ENCODE measurements around the gene MUCL3.
"Not testable (repeated sequence)": the region's sequence is repeated elsewhere in the genome, so short reads cannot be mapped to it uniquely, and the experiment has no call there.

Gene MUCL3

DNA sequence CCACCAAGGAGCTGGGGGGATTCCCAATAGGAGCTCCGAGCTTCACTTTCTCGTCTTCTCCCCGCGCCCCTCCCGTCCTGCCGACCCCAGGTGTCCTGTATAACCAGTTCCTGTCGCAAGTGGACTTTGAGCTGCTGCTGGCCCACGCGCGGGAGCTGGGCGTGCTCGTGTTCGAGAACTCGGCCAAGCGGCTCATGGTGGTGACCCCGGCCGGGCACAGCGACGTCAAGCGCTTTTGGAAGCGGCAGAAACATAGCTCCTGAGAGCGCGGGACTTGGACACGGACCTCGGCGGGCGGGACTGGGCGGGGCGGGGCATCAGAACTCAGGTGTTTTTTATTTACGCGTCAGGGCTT lies 27.1 kb upstream of the MUCL3 start:
- no peak for DNase-seq (ENCODE audit: low spot score)

DNA sequence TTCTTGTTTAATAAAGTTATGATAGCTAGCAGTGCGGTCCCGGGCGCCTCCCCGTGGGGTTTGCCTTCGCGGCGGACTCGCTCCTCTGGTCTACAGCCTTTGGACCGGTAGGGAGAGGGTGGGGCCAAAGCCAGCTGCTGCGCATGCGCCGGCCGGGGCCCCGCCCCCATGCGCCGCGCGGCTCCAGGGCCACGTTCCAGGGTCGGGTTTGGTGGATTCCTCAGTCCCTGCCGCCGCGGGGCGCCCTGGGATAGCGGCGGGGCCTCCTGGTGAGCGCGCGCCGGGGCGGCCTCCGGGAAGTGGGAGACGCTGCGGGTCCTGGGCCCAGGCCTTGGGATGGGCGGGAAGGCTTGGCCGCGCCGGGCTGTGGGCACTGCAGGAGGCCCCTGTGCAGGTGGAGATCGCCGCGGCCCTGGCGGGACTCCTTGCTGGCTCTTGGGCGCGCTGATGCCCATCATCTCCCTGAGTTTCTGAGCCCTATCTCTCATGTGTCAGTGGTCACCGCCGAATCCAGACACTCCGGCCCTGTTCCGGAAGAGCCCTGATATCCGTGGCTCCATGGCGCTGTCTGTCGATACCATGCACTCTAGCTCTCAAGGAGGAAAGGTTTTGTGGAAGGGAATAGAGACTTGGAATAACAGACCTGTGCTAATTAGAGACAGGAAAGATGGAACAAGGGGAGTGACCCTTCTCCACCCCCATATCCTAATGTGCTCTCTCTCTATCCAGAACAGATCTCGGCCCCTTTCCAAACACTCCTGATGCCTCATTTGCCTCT lies 26.5 kb upstream of the MUCL3 start, which contains the start of gene VARS2:
Gene VARS2, plus strand, starts transcription at position 163 of the 778 bp plus-strand sequence. Its CDS starts 599 bp downstream, at position 762.
- DNase-seq (ENCODE audit: low spot score) = peak; percentile 95

DNA sequence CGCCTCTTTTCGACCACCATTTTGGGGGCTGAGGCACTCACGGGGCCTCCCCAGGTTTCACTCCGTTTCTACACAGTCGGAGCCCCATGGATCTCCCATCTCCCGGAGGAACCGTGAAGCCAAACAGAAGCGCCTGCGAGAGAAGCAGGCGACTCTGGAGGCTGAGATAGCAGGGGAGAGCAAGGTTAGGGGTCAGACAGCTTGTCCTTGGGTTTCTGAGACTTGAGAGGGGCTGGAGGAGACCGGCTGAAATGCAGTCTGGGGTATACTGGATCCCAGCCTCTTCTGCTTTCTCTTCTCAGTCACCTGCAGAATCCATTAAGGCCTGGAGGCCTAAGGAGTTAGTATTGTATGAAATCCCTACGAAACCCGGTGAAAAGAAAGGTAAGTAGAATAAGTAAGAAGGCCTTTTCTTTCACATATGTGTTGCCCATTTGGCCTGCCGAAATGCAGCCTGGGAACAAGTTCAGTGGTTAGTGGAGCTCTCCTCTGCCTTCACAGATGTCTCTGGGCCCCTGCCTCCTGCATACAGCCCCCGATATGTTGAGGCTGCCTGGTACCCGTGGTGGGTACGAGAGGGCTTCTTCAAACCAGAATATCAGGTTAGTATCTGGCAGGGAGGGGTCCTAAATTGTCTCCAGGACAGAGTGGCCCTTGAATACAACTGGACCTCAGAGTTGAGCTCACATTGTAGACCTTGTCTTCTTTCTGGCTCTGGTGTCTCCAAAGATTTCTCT lies 25.8 kb upstream of the MUCL3 start:
- DNase-seq (ENCODE audit: low spot score) = peak; percentile 25

DNA sequence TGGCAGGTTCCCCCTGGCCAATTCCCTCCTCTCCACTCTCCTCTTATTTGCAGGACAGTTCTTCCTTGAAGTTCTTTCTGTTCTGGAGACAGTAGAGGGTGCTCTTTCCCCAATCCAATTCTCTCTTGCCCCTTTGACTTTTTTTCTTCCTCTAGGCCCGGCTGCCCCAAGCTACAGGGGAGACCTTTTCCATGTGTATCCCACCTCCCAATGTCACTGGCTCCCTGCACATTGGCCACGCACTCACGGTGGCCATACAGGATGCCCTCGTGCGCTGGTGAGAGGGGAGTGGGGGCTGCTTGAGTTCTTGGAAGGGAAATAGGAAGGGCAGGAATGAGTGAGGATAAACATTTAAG lies 25.2 kb upstream of the MUCL3 start:
- DNase-seq (ENCODE audit: low spot score) = peak; percentile 83

DNA sequence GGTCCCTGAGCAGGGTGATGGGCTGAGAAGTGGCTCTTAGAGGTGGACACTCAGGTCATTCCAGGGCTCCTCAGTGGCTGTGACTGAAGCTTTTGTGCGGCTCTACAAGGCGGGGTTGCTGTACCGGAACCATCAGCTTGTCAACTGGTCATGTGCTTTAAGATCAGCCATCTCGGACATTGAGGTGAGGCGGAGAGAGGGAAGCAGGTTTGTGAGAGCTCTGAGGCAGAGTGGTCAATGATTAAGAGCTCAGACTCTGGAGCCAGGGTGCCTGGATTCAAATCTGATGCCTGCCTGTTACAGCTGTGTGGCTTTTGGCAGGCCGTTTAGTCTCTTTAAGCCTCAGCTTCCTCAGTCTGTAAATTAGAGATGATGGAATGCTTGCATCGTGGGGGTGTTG lies 23.7 kb upstream of the MUCL3 start:
- DNase-seq (ENCODE audit: low spot score) = peak; percentile 84

DNA sequence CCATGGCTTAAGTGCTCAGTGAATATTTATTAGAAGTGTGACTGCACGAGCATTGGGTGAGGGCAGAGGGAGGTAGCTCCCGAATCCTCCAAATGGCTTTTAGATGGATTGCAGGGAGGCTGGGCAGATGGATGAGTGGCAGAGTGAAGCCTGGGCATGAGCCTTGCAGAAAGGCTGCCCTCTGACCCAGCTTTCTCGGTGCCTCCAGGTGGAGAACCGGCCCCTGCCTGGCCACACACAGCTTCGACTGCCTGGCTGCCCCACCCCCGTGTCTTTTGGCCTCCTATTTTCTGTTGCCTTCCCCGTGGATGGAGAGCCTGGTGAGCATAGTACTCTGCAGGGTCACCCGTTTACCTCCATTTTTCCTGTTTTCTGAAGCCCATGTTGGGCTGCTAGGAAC lies 23.3 kb upstream of the MUCL3 start:
- DNase-seq (ENCODE audit: low spot score) = no peak

DNA sequence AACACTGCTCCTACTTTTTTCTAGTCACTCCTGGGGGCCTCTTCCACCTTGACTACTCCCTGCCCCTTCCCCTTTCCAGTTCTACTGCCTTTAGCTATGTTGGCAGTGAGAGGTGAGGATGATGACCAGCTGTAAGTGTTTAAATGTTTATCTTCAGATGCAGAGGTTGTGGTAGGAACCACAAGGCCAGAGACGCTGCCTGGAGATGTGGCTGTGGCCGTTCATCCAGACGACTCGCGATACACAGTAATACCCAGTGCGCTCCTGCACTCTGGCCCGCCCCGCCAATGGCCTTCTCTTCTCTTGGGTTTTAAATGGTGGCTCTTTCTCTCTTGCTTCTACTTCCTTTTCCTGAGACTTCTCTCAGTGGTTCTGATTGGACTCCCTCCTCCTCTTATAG lies 22.1 kb upstream of the MUCL3 start:
- no peak for DNase-seq (ENCODE audit: low spot score)

DNA sequence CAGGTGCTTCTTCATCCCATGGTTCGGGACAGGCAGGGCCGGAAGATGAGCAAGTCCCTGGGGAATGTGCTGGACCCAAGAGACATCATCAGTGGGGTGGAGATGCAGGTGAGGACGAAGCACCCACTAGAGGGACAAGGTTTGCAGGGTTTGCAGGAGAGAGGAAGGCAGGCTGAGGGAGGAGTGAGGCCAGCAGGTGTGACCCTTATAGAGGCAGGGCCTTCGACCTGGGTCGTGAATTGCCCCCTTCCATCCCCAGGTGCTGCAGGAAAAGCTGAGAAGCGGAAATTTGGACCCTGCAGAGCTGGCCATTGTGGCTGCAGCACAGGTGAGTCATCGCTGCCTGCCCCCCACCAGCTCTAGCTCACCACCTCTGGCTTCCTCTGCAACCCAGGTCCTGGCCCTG lies 18.3 kb upstream of the MUCL3 start:
- peak; percentile 89 for DNase-seq (ENCODE audit: low spot score)

DNA sequence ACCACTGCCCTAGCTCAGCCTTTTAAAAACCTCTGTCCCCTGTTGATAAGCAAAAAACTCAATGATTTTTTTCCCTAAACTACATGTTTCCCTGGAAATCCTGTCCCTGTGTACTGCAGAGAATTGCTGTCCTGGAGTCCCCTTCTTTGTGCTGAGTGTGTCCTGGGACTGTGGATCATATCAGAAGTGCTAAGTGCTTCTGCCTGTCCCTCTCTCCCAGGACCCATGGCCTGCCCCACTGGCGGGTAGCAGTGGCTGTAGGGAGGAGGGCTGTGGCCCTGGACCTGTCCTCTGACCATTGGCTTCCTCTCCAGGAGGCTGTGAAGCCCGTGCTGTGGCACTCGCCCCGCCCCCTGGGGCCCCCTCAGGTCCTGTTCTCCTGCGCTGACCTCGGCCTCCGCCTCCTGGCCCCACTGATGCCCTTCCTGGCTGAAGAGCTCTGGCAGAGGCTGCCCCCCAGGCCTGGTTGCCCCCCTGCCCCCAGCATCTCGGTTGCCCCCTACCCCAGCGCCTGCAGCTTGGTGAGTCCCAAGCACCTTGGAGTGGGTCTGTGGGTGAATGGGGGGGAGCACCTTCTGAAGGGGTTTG lies 16.6 kb upstream of the MUCL3 start:
- DNase-seq (ENCODE audit: low spot score) = not testable (repeated sequence)

DNA sequence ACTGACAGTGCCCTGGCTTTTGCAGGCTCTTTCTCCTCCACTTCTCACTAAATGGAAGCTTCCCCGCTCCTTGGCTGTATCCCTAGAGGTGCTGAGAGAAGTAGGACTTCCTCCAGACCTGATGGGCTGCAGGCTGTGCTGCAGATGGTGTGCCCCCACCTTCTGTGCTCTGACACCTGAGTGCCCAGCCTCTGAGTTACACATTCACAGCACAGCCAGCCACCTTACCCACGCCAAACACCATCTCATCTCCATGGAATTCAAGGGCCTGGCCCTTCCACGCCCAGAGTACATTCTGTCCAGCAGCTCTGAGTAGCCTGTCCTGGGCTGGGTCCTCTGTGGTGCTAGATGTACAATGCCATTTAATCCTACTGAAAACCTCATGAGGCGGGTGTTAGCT lies 14.1 kb upstream of the MUCL3 start:
- peak; percentile 93 for DNase-seq (ENCODE audit: low spot score)

DNA sequence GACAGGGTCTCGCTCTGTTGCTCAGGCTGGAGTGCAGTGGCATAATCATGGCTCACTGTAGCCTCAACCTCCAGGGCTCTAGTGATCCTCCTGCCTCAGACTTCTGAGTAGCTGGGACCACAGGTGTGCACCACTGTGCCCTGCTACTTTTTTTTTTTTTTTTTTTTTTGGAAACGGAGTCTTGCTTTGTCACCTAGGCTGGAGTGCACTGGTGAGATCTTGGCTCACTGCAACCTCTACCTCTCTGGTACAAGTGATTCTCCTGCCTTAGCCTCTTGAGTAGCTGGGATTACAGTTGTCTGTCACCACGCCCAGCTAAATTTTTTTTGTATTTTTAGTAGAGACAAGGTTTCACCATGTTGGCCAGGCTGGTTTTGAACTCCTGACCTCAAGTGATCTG lies 13.7 kb upstream of the MUCL3 start:
- DNase-seq (ENCODE audit: low spot score) = not testable (repeated sequence)

DNA sequence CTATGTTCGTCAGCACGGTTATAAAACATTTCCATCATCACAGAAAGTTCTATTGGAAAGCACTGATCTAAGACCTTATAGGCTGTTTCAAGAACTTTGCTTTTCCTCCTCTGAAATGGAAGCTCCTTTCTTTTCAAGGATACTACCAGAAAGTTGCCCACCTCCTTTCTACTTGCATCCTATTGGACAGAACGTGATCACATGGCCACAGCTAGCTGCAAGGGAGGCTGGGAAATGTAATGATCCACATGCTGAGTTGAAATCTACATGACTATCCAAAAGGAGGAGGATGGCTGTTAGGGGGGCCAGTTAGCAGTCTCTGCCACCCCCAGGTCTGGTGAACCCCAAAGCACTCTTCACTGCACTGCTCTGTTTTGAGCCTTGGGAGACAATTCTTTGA lies 12.1 kb upstream of the MUCL3 start:
- DNase-seq (ENCODE audit: low spot score) = no peak

DNA sequence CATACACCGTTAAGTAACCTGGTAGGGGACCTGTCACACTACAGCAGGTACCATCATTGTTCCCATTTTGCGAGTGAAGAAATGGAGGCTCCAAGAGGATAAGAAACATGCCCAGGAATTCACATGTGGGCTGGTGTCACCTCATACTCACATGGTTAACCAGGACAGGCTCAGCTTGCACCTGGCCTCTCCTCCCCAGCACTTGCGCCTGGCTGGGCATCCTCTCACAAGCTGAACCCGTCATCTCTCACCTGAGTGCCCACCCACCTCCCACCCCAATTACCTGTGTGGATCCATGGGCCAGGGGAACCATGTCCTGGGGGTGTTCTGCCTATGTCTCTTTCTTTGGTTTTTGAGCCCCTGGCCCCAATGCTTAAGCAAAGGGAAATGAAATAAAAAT lies 10.3 kb upstream of the MUCL3 start:
- DNase-seq (ENCODE audit: low spot score) = peak; percentile 67

DNA sequence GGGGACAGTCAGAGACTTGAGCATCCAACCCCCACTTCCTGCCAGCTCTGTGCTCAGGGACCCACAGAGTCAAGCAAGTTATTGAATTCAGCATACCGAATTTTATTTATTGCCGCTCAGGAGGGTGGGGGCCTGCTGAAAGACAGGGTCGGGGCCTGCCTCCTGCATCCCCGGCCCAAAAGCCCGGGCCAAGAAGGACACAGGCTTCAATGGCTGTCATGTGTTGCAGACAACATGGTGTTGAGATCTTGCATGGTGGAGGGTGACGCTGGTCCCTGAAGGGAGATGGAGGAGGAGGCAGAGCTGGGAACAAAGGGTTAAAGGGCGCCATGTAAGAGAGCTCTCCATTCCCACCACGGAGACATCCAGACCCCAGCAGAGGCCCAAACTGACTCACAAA lies 9.5 kb upstream of the MUCL3 start:
- no peak for DNase-seq (ENCODE audit: low spot score)

DNA sequence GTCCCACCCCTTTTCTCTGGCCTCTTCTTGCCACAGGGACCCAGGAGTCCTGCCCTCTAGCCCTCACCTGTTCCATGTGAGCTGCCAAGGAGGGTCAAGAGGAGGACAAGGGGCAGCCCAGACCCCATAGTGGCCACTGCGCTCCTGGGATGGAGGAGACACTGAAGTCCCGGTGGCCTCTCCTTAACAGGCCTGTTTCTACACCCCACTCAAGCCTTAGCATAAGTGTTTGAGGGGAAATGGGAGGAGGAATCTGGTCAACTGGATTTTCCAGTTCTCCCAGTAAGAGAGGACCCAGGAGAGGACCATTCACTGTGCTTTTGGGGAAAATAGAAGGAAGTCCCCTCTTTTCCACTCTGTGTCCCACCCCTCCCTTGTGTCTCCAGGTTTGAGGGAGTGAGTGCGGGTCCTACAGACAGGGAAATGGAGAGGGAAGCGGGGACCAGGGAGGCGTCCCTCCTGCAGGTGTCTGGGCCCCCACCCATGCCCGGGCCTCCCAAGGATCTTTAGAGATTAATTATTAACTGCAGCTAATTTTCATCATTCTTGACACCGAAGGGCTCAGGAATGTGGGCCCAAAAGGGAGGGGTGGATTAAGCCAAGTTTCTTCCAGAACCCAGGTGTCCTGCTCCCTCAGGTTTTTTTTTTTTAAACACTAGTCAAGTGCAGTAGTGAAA lies 8.7 kb upstream of the MUCL3 start, which contains the start of gene SFTA2:
Gene SFTA2, minus strand, starts transcription at position 202 of the 677 bp plus-strand sequence. Its CDS starts 74 bp downstream, at position 128.
- DNase-seq (ENCODE audit: low spot score) = peak; percentile 86

DNA sequence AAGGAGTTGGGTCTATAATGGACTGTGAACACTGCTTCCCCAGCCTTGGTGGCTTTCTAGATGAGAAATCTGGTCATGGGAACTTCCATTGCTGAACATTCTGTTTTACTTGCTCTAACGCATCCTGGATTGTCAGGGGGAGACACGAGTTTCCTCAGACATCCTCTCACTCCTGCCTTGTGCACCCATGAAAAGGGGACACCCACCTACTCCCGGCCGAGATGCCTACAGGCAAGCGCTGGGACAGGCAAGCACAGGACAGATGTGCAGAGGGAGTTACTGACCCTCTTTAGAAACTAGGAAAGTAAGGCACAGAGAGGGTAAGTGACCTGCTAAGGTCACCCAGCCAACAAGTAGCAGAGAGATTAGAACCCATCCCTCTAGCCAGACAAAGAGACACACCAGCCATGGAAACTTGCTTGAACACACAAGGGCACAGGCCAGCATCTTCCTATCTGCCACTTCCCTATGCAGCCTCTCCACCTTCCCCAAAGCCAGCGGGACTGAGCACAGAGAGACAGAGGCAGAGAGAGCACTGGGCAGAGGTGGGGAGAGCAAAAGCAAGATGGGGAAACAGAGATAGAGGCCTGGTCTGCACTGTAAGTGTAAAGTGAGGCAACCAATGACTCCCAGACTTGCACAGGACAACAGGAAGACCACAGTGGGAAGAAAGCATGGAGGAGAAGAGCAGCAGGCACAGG lies 8.0 kb upstream of the MUCL3 start:
- DNase-seq (ENCODE audit: low spot score) = no peak

DNA sequence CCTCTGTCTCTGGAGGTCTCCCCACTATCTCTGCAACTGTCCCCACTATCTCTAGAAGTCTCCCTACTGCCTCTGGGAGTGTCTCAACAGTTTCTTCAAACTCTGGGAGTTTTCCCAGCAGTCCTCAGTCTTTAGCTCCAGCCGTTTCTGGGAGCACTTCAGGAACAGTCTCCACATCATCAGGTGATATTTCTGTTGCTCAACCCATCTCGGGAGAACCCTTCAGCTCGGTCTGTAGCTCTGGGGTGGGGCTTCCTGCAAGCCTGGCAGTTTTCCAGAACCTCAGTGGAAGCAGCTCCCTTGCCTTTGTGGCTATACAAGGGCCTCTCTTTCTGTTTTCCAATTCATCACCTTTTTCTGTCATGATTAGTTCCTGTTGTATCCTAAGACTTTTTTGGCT lies 5.8 kb upstream of the MUCL3 start:
- peak; percentile 45 for DNase-seq (ENCODE audit: low spot score)

DNA sequence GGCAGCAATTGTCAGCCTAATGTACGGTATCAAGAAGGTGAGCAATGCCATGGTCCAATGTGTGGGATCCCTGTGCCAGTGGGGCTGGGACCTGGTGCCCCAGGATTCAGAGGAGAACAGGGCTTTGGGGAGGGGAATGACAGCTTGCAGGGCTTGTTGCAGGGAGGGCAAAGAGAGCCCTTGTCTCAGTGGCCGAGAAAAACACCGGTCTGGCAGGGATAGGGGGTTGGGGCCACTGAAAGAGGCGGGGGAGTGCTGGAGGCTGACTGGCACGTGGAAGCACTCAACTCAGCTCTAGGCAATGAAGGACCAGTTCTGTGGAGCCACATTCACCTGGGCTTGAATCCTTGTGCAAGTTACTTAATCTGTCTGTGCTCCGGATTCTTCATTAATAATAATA lies 3.5 kb upstream of the MUCL3 start:
- DNase-seq (ENCODE audit: low spot score) = no peak

DNA sequence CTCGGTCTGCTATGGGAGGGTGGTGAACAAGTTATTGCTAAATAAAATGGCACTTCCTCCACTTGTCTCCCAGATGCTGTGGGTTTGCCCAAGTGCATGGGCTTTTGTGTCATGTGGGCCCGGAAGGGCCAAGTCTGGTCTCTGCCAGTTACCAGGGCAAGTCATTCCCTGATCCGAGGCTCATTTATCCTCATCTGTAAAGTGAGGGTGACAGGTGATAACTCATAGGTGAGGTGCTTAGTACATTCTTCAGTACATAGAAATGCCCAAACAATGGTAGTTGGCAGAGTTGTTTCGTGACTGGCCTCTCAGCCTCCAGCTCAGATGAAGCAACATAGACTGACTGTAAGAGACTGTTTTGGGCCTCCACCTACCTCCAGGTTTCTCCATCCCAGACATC lies 2.0 kb upstream of the MUCL3 start:
- no peak for DNase-seq (ENCODE audit: low spot score)

DNA sequence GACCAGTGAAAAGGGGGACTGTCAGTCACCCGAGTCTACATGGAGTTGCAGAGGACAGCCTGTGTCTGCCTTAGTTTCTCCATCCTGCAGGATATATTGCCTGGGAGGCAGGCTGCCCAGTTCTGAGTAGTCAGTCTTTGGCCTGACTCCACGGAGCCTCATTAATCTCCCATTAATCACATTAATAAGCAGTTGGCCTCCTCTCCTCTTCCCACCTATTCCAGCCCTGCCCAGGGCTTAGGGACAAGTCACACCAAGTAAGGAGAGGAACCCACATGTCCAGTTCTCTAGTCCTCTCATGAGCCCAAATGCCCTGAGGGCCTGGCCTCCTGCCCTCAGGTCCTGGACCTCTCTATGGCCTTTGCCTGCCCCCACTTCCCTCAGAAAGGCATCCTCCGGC lies 1.3 kb upstream of the MUCL3 start:
- no peak for DNase-seq (ENCODE audit: low spot score)

DNA sequence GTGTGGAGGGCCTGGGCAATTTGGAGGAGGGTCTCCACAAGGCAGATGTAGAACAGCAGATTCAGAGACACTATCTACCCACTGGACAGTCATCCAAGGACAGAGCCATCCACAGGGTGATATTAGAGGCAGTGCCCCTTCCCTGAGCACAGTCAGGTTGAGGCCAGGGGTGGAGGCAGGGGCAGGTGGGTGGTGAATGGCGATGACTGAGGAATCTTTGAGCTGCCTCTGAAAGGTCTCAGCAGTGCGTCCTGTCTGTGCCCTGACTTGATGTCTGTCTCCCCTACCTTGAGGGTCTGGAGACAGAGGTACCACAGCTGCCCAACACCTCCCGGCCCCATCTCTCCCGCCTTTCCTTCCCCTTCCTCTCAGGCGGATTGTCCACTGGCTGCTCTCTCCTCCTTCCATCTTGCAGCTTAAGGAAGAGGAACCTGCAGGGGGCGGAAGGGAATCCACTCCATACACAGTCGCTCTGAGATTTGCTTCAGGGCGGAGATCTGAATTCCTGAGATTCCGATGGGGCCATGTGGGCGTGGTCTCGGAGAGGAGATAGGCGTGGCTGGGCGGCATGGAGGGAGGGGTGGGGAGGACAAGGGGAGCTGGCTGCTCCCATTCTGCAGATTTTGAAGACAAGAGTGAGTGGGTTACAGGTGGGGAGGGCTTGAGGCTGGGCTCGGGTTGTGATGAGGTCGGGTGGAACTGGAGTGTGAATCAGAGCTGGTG lies 1.7 kb downstream of the MUCL3 start:
- peak; percentile 92 for DNase-seq (ENCODE audit: low spot score)

All from kidney tubule cell (primary cell).